ENCODE data around the gene ESRRA. TPM values are rescaled to one million over a fixed set of nuclear protein-coding genes. Genes with fewer than 3 reads are reported as not detected.

The ESRRA gene
- total RNA-seq, 1 experiment from 2014 or later, result 111 TPM

DNA sequence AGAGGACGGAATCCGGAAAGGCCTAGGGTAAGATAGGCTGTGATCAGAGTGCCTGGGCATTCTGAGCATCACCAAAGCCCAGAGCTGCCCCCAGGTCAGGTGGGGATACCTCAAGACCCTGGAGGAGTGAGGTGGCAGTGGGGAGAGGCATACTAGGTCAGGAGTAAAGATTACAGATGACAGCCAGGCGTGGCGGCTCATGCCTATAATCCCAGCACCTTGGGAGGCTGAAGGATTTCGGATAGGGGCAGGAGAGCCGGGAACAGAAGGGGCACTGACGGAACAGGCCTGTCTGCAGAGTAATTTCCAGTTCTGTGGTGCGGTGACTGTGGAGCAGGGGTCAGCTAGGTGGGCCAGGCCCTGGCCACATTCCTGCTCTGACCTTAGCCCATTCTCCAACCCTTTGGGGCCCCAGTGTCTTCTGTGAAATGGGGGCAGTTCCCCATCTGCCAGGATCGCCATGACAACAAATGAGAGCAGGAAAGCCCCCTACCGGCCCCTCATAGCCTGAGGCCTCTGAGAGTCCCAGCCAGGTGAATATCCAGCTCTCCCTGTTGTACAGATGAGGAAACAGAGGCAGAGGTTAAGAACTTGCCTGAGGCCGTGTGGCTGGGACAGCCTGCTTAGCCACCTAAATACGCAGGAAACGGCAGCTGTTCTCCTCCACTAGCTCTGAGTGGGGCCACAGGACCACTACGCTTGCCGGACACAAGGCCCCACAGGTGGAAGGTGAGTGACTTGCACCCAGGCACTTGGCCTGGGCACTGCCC, 30.1 kb upstream of the ESRRA start:
- DNase-seq (no peak), ATAC-seq (no peak)
- Histone ChIP-seq H3K9me3 (ENCODE audit: low read length) (no peaks in the 10 kb centered on the region), H3K27me3 (ENCODE audit: low read length) (no peaks in the 10 kb centered on the region), H2AFZ (ENCODE audit: low read length) (no peak overlapping the region), H3F3A (ENCODE audit: low read length, unreplicated experiment) (no peaks in the 10 kb centered on the region), H4K20me1 (ENCODE audit: low read length) (no peaks in the 10 kb centered on the region), H3K9me2 (replicated peaks; ENCODE audit: low read length) (no peaks in the 10 kb centered on the region), H3K36me3 (ENCODE audit: low read depth, low read length) (peaks cover 8% of the 10 kb centered on the region), H3K9ac (ENCODE audit: low read length) (no peak overlapping the region), H3K27ac (ENCODE audit: low read length) (no peak overlapping the region), H3K4me2 (ENCODE audit: low read length) (no peak overlapping the region), H3K4me1 (ENCODE audit: insufficient read depth, low read length) (peaks cover 31% of the 10 kb centered on the region), H3K79me2 (ENCODE audit: low read length) (peaks cover 14% of the 10 kb centered on the region; the same call in 1 of the 2 replicates), H3K4me3 (ENCODE audit: low read length) (no peak overlapping the region)
- no TSS peak for BruUV-seq (replicated peaks)
- intact Hi-C loops (cut with micrococcal nuclease), result no loop called here
- POLR2A ChIA-PET (ENCODE audit: unreplicated experiment), result no interaction called here
- CTCF ChIA-PET, result interaction anchor here (0.6 kb wide), 1 partner anchor 23 kb away, joined by 4 read pairs; no protein-coding TSS in a partner anchor
- TF ChIP-seq EZH2phosphoT487 (IDR thresholded peaks at IDR 0.05; ENCODE audit: borderline replicate concordance, low read length) (no peak), EZH2 (IDR thresholded peaks at IDR 0.05; ENCODE audit: low read length, unreplicated experiment) (no peak)
- TF ChIP-seq, protein P1, sequence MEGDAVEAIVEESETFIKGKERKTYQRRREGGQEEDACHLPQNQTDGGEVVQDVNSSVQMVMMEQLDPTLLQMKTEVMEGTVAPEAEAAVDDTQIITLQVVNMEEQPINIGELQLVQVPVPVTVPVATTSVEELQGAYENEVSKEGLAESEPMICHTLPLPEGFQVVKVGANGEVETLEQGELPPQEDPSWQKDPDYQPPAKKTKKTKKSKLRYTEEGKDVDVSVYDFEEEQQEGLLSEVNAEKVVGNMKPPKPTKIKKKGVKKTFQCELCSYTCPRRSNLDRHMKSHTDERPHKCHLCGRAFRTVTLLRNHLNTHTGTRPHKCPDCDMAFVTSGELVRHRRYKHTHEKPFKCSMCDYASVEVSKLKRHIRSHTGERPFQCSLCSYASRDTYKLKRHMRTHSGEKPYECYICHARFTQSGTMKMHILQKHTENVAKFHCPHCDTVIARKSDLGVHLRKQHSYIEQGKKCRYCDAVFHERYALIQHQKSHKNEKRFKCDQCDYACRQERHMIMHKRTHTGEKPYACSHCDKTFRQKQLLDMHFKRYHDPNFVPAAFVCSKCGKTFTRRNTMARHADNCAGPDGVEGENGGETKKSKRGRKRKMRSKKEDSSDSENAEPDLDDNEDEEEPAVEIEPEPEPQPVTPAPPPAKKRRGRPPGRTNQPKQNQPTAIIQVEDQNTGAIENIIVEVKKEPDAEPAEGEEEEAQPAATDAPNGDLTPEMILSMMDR (conservative IDR thresholded peaks at IDR 0.05; ENCODE audit: low read depth, low read length), result no peak

DNA sequence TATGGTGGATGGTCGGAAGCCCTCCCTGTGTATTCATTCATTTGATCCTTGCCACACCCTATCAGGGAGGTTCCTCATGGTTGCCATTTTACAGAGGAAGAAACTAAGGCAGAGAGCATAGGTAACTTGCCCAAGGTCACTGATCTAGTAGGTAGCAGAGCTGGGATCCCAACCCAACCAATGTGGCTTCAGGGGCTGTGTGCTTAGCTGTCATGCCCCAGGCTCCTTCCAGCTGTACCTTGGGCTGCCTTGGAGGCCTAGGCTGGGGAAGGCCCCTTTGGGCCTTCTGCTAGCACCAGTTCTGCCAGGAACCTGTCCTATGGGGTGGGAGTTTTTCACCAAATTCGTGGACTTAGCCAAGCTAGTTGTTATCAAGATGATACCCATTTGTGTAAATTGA, 29.5 kb upstream of the ESRRA start:
- TF ChIP-seq EZH2 (IDR thresholded peaks at IDR 0.05; ENCODE audit: low read length, unreplicated experiment) (no peak), EZH2phosphoT487 (IDR thresholded peaks at IDR 0.05; ENCODE audit: borderline replicate concordance, low read length) (no peak)
- TF ChIP-seq, protein P1 (conservative IDR thresholded peaks at IDR 0.05; ENCODE audit: low read depth, low read length), result no peak
- DNase-seq (no peak), ATAC-seq (no peak)
- H3K4me1 ChIP-seq (ENCODE audit: insufficient read depth, low read length), result peaks cover 25% of the 10 kb centered on the region
- peaks cover 14% of the 10 kb centered on the region; the same call in 1 of the 2 replicates for H3K79me2 ChIP-seq (ENCODE audit: low read length)
- H4K20me1 ChIP-seq (ENCODE audit: low read length), result no peaks in the 10 kb centered on the region
- ChIA-PET CTCF (no interaction called here), POLR2A (ENCODE audit: unreplicated experiment) (no interaction called here)
- H3K4me2 ChIP-seq (ENCODE audit: low read length), result no peak overlapping the region
- no peaks in the 10 kb centered on the region for H3F3A ChIP-seq (ENCODE audit: low read length, unreplicated experiment)
- no peak overlapping the region for H3K9ac ChIP-seq (ENCODE audit: low read length)
- H2AFZ ChIP-seq (ENCODE audit: low read length), result no peak overlapping the region
- no peaks in the 10 kb centered on the region for H3K9me3 ChIP-seq (ENCODE audit: low read length)
- H3K4me3 ChIP-seq (ENCODE audit: low read length), result no peak overlapping the region
- H3K27me3 ChIP-seq (ENCODE audit: low read length), result no peaks in the 10 kb centered on the region
- intact Hi-C loops (cut with micrococcal nuclease), result loop anchor here (2.0 kb wide), 1 partner anchor 25 kb away; the partner anchor contains the start of gene CATSPERZ
- H3K9me2 ChIP-seq (replicated peaks; ENCODE audit: low read length), result no peaks in the 10 kb centered on the region
- H3K36me3 ChIP-seq (ENCODE audit: low read depth, low read length), result peaks cover 8% of the 10 kb centered on the region
- no peak overlapping the region for H3K27ac ChIP-seq (ENCODE audit: low read length)
- BruUV-seq (replicated peaks), result no TSS peak
